Testis (tissue), 2 donors: ENCODE measurements around the gene FBF1.

Experiments used
- CTCF ChIP-seq, 3 experiments: fragments of 450-650 bp in 2 of 3; fragments of 200-600 bp in 1 of 3; sonication (generic) in 1 of 3; IDR thresholded peaks; one replicate each; pipeline ENCODE4 v1.5.1; 2016 to 2019; ENCODE audit warnings: antibody characterized with exemption in 3 of 3, mild to moderate bottlenecking in 2 of 3, moderate library complexity in 1 of 3
- POLR2A ChIP-seq: fragments of 450-650 bp; IDR thresholded peaks from one replicate; pipeline ENCODE4 v1.6.1; 2017; ENCODE audit warnings: antibody characterized with exemption, mild to moderate bottlenecking, moderate library complexity

- TF ChIP-seq POLR2A (no peak), CTCF (IDR thresholded peaks at IDR 0.05) (no peak)
These were observed 48.2 kb downstream of the FBF1 start for GRCh38 chr17:75892556-75893224.
